WTC11 (cell line): ENCODE measurements around the gene ARHGAP28. TPM values are rescaled to one million over a fixed set of nuclear protein-coding genes. Genes with fewer than 3 reads are reported as not detected.

Experiments
- ATAC-seq: fragments of 200-7000 bp; cut with Tn5 transposase; 2 replicates; pipeline ENCODE4 v1.10.0; 2021; ENCODE audit warnings: mild to moderate bottlenecking, moderate library complexity
- CTCF ChIA-PET: fragments of 300-600 bp; sonication (Branson Sonifier 250); formaldehyde crosslinking; loops from one replicate; lab custom pipeline; 2021; ENCODE audit warnings: antibody characterized with exemption; lab: Charles Lee
- POLR2A ChIA-PET: fragments of 350-600 bp; sonication (Branson Sonifier 250); formaldehyde crosslinking; loops from one replicate; lab custom pipeline; 2021; ENCODE audit warnings: antibody characterized with exemption; lab: Charles Lee
- DNase-seq: peaks from one replicate; pipeline ENCODE4 v3.0.0; 2021; ENCODE audit warnings: low spot score
- H3K27ac Mint-ChIP-seq: 2 replicates; pipeline ENCODE4 v1.8.0; 2021; ENCODE audit warnings: mixed read lengths
- H3K27me3 Mint-ChIP-seq: 2 replicates; pipeline ENCODE4 v1.8.0; 2021; ENCODE audit warnings: low read depth, mild to moderate bottlenecking, moderate library complexity, mixed read lengths
- H3K36me3 Mint-ChIP-seq: 2 replicates; pipeline ENCODE4 v1.8.0; 2021; ENCODE audit warnings: mixed read lengths
- H3K4me1 Mint-ChIP-seq: 2 replicates; pipeline ENCODE4 v1.8.0; 2022; ENCODE audit warnings: mixed read lengths
- H3K4me3 Mint-ChIP-seq: 2 replicates; pipeline ENCODE4 v1.8.0; 2021; ENCODE audit warnings: mild to moderate bottlenecking, moderate library complexity, mixed read lengths
- H3K9me3 Mint-ChIP-seq: 2 replicates; pipeline ENCODE4 v1.8.0; 2021; ENCODE audit warnings: mixed read lengths
- CTCF ChIP-seq: fragments of 200-600 bp; IDR thresholded peaks from 2 replicates; pipeline ENCODE4 v1.8.0; 2022; ENCODE audit warnings: antibody characterized with exemption
- ELF4 ChIP-seq: sonication (generic); formaldehyde crosslinking; IDR thresholded peaks from 2 replicates; pipeline ENCODE4 v1.8.1; 2022; ENCODE audit warnings: low read depth, mild to moderate bottlenecking, moderate library complexity, missing genetic modification reagents
- EMX1 ChIP-seq: fragments of 250-450 bp; sonication (Bioruptor Pico); IDR thresholded peaks from 2 replicates; pipeline ENCODE4 v1.8.0; 2021; ENCODE audit warnings: mild to moderate bottlenecking
- ESRRA ChIP-seq: sonication (generic); formaldehyde crosslinking; IDR thresholded peaks from 2 replicates; pipeline ENCODE4 v1.8.1; 2022; ENCODE audit warnings: mild to moderate bottlenecking, missing genetic modification reagents, borderline replicate concordance
- ETV6 ChIP-seq: sonication (generic); formaldehyde crosslinking; IDR thresholded peaks from 2 replicates; pipeline ENCODE4 v1.8.1; 2022; ENCODE audit warnings: mild to moderate bottlenecking, missing genetic modification reagents
- FOXP4 ChIP-seq: sonication (generic); formaldehyde crosslinking; IDR thresholded peaks from 2 replicates; pipeline ENCODE4 v1.8.0; 2022; ENCODE audit warnings: mild to moderate bottlenecking, missing genetic modification reagents
- GABPB1 ChIP-seq: sonication (generic); formaldehyde crosslinking; IDR thresholded peaks from 2 replicates; pipeline ENCODE4 v1.8.1; 2023; ENCODE audit warnings: mild to moderate bottlenecking, missing genetic modification reagents
- GTF2I ChIP-seq: fragments of 250-450 bp; sonication (Bioruptor Pico); conservative IDR thresholded peaks from 2 replicates; pipeline ENCODE4 v1.4.0; 2021; ENCODE audit warnings: mild to moderate bottlenecking
- MLX ChIP-seq: sonication (generic); formaldehyde crosslinking; IDR thresholded peaks from 2 replicates; pipeline ENCODE4 v1.8.1; 2023; ENCODE audit warnings: mild to moderate bottlenecking, missing genetic modification reagents, moderate library complexity
- MXD4 ChIP-seq: fragments of 250-450 bp; sonication (Bioruptor Pico); IDR thresholded peaks from 2 replicates; pipeline ENCODE4 v1.8.0; 2021; ENCODE audit warnings: mild to moderate bottlenecking, moderate library complexity, borderline replicate concordance
- OVOL2 ChIP-seq: fragments of 250-450 bp; sonication (Bioruptor Pico); IDR thresholded peaks from 2 replicates; pipeline ENCODE4 v1.9.0; 2021; ENCODE audit warnings: mild to moderate bottlenecking, borderline replicate concordance
- PRDM15 ChIP-seq: sonication (generic); formaldehyde crosslinking; IDR thresholded peaks from 2 replicates; pipeline ENCODE4 v1.8.0; 2022; ENCODE audit warnings: missing genetic modification reagents
- RORB ChIP-seq: fragments of 250-450 bp; sonication (Bioruptor Pico); IDR thresholded peaks from 2 replicates; pipeline ENCODE4 v1.9.0; 2021; ENCODE audit warnings: mild to moderate bottlenecking
- USF2 ChIP-seq: sonication (generic); formaldehyde crosslinking; IDR thresholded peaks from 2 replicates; pipeline ENCODE4 v1.8.1; 2023; ENCODE audit warnings: mild to moderate bottlenecking, missing genetic modification reagents, moderate library complexity
- ZNF219 ChIP-seq: sonication (generic); formaldehyde crosslinking; IDR thresholded peaks from 2 replicates; pipeline ENCODE4 v1.8.0; 2023; ENCODE audit warnings: missing genetic modification reagents, mild to moderate bottlenecking, borderline replicate concordance
- ZNF232 ChIP-seq: sonication (generic); formaldehyde crosslinking; IDR thresholded peaks from 2 replicates; pipeline ENCODE4 v1.8.0; 2022; ENCODE audit warnings: mild to moderate bottlenecking, missing genetic modification reagents
- ZNF317 ChIP-seq: sonication (generic); formaldehyde crosslinking; IDR thresholded peaks from 2 replicates; pipeline ENCODE4 v1.8.1; 2023; ENCODE audit warnings: low read depth, mild to moderate bottlenecking, moderate library complexity, missing genetic modification reagents, borderline replicate concordance
- ZNF416 ChIP-seq: fragments of 250-450 bp; sonication (Bioruptor Pico); IDR thresholded peaks from 2 replicates; pipeline ENCODE4 v1.9.0; 2021; ENCODE audit warnings: mild to moderate bottlenecking, inconsistent platforms
- ZNF532 ChIP-seq: fragments of 250-450 bp; sonication (Bioruptor Pico); IDR thresholded peaks from 2 replicates; pipeline ENCODE4 v1.9.0; 2021; ENCODE audit warnings: mild to moderate bottlenecking, borderline replicate concordance
- total RNA-seq: library from RNA; stranded (reverse); gene quantifications from 3 replicates; pipeline ENCODE4 v1.2.3, GENCODE V29; 2021

Gene ARHGAP28
- total RNA-seq, 1 experiment from 2014 or later: 14.8 TPM

- POLR2A ChIA-PET: no interaction called here
- Mint-ChIP-seq H3K27me3 (no peaks in the 10 kb centered on the region), H3K4me1 (peaks cover 29% of the 10 kb centered on the region), H3K9me3 (peaks cover 17% of the 10 kb centered on the region), H3K27ac (no peak overlapping the region), H3K4me3 (no peak overlapping the region), H3K36me3 (peaks cover 5% of the 10 kb centered on the region)
- CTCF ChIA-PET: no interaction called here
- ATAC-seq: no peak
- TF ChIP-seq EMX1 (CRISPR knock-in tag): no peak
- no peak for TF ChIP-seq ZNF532 (CRISPR knock-in tag)
- no peak for TF ChIP-seq ETV6
- no peak for TF ChIP-seq ZNF232
- no peak for TF ChIP-seq ZNF317 (CRISPR knock-in tag)
- DNase-seq: no peak
Observed at GRCh38 chr18:6796511-6796910, 67.0 kb downstream of the ARHGAP28 start.

- H3K27me3 Mint-ChIP-seq: no peaks in the 10 kb centered on the region
- ATAC-seq: no peak
- POLR2A ChIA-PET: no interaction called here
- TF ChIP-seq RORB (CRISPR knock-in tag): no peak
- TF ChIP-seq, all 79 proteins: peak for 0
- Mint-ChIP-seq H3K9me3 (peaks cover 22% of the 10 kb centered on the region), H3K4me1 (peaks cover 26% of the 10 kb centered on the region), H3K27ac (peak overlapping the region; percentile 21; the same call in 1 of the 2 replicates), H3K4me3 (no peak overlapping the region), H3K36me3 (peaks cover 9% of the 10 kb centered on the region)
- DNase-seq: no peak
- CTCF ChIA-PET: no interaction called here
Observed at GRCh38 chr18:6797171-6797570, 67.7 kb downstream of the ARHGAP28 start.

- Mint-ChIP-seq H3K4me3 (no peak overlapping the region), H3K9me3 (peaks cover 33% of the 10 kb centered on the region), H3K27ac (no peak overlapping the region), H3K36me3 (peaks cover 16% of the 10 kb centered on the region), H3K27me3 (no peaks in the 10 kb centered on the region), H3K4me1 (peaks cover 12% of the 10 kb centered on the region)
- DNase-seq (no peak), ATAC-seq (no peak)
- POLR2A ChIA-PET: no interaction called here
- CTCF ChIA-PET: no interaction called here
- TF ChIP-seq ZNF416 (CRISPR knock-in tag): no peak
- TF ChIP-seq GTF2I (CRISPR knock-in tag): no peak
- no peak for TF ChIP-seq FOXP4 (CRISPR knock-in tag)
- TF ChIP-seq MLX (CRISPR knock-in tag): no peak
- TF ChIP-seq USF2: no peak
- no peak for TF ChIP-seq GABPB1
- TF ChIP-seq ZNF219 (CRISPR knock-in tag): no peak
- no peak for TF ChIP-seq CTCF
- no peak for TF ChIP-seq OVOL2
- TF ChIP-seq ESRRA: no peak
- TF ChIP-seq PRDM15 (CRISPR knock-in tag): no peak
- no peak for TF ChIP-seq EMX1 (CRISPR knock-in tag)
- TF ChIP-seq MXD4 (CRISPR knock-in tag): no peak
- no peak for TF ChIP-seq ELF4
Observed at GRCh38 chr18:6798896-6799295, 69.4 kb downstream of the ARHGAP28 start.
